HepG2 (cell line): ENCODE data around the gene CCT6A. TPM values are rescaled to one million over a fixed set of nuclear protein-coding genes. Genes with fewer than 3 reads are reported as not detected.

Experiments
- ATAC-seq: fragments of 200-7000 bp; cut with Tn5 transposase; 3 replicates; pipeline ENCODE4 v1.9.1; 2020; ENCODE audit warnings: mild to moderate bottlenecking, moderate library complexity
- BruUV-seq: library from RNA; stranded (reverse); fragments of 400-500 nt; replicated peaks from 2 replicates; lab custom pipeline; 2021; lab: Mats Ljungman, UMichigan
- CTCF ChIA-PET: fragments of 300-600 bp; formaldehyde crosslinking; extraction: SDS; loops from one replicate; lab custom pipeline; 2021; ENCODE audit warnings: low total read pairs, inconsistent platforms, low intra/inter-chr PET ratio; lab: Yijun Ruan, JAX
- POLR2A ChIA-PET: fragments of 350-600 bp; sonication (Branson Sonifier 250); formaldehyde crosslinking; loops from one replicate; lab custom pipeline; 2020; ENCODE audit warnings: antibody characterized with exemption, inconsistent platforms; lab: Yijun Ruan, JAX
- DNase-seq: peaks from one replicate; pipeline ENCODE4 v3.0.0-alpha.2; 2015; ENCODE audit warnings: low spot score
- FAIRE-seq: peaks from 3 replicates; lab custom pipeline; 2011; peaks lifted over from hg19 to GRCh38; lab: Jason Lieb, UNC
- H2AFZ ChIP-seq: one replicate; pipeline ENCODE4 v1.6.1; 2011; ENCODE audit warnings: low read length, inconsistent platforms
- H3K27ac ChIP-seq: fragments of 300-600 bp; 3 replicates; pipeline ENCODE4 v1.8.0; 2011; ENCODE audit warnings: mixed run types, mild to moderate bottlenecking, mixed read lengths, low read length, inconsistent platforms; ENCODE audit not compliant: insufficient read depth; ENCODE audit errors: extremely low read length
- H3K27me3 ChIP-seq, 2 experiments: fragments of 200-600 bp in 1 of 2; 2 replicates in 1 of 2; 3 replicates in 1 of 2; pipeline versions ENCODE4 v1.6.0 to v1.8.0; 2011; ENCODE audit warnings: low read length in 2 of 2, mild to moderate bottlenecking in 2 of 2, moderate library complexity in 2 of 2, inconsistent platforms in 1 of 2; ENCODE audit not compliant: insufficient read depth in 2 of 2, control insufficient read depth in 1 of 2
- H3K36me3 ChIP-seq, 2 experiments: fragments of 200-600 bp in 1 of 2; replicated peaks in 1 of 2; 2 replicates in 1 of 2; 3 replicates in 1 of 2; pipeline versions ENCODE4 v1.5.1 to v1.8.0; 2011; ENCODE audit warnings: low read length in 2 of 2, inconsistent platforms in 1 of 2; ENCODE audit not compliant: insufficient read depth in 2 of 2, control insufficient read depth in 1 of 2
- H3K4me1 ChIP-seq: 2 replicates; pipeline ENCODE4 v1.5.1; 2012; ENCODE audit warnings: low read length, inconsistent platforms; ENCODE audit not compliant: insufficient read depth
- H3K4me2 ChIP-seq: 2 replicates; pipeline ENCODE4 v1.6.0; 2011; ENCODE audit warnings: low read depth, low read length, inconsistent platforms
- H3K4me3 ChIP-seq, 3 experiments: fragments of 200-600 bp in 1 of 3; sonication (generic), shearing (Covaris generic) in 1 of 3; replicated peaks in 1 of 3; 2 replicates each; pipeline ENCODE4 v1.5.1; 2011 to 2016; ENCODE audit warnings: low read length in 3 of 3, inconsistent platforms in 2 of 3, low read depth in 2 of 3, mild to moderate bottlenecking in 2 of 3, control low read depth in 1 of 3, mixed read lengths in 1 of 3; ENCODE audit not compliant: insufficient read depth in 1 of 3
- H3K79me2 ChIP-seq: one replicate; pipeline ENCODE4 v1.6.1; 2011; ENCODE audit warnings: low read length, inconsistent platforms; ENCODE audit not compliant: insufficient read depth
- H3K9ac ChIP-seq: 2 replicates; pipeline ENCODE4 v1.6.0; 2011; ENCODE audit warnings: mild to moderate bottlenecking, low read depth, low read length, inconsistent platforms; ENCODE audit not compliant: insufficient read depth
- H3K9me3 ChIP-seq: 2 replicates; pipeline ENCODE4 v1.5.1; 2012; ENCODE audit warnings: mild to moderate bottlenecking, low read length
- H4K20me1 ChIP-seq: 2 replicates; pipeline ENCODE4 v1.6.0; 2011; ENCODE audit warnings: inconsistent platforms, mild to moderate bottlenecking, low read length, moderate library complexity; ENCODE audit not compliant: insufficient read depth
- MXD3 ChIP-seq: IDR thresholded peaks from 2 replicates; pipeline ENCODE4 v1.6.1; 2016; ENCODE audit warnings: mild to moderate bottlenecking, missing biosample characterization, missing genetic modification reagents
- NCOR1 ChIP-seq: fragments of 200-600 bp; sonication (generic); IDR thresholded peaks from 2 replicates; pipeline ENCODE4 v1.7.0; 2017; ENCODE audit warnings: antibody characterized with exemption, low read length, borderline replicate concordance
- NR1H2 ChIP-seq: sonication (generic); formaldehyde crosslinking; IDR thresholded peaks from 2 replicates; pipeline ENCODE4 v1.8.1; 2022; ENCODE audit warnings: low read depth, missing genetic modification reagents, borderline replicate concordance
- RERE ChIP-seq: IDR thresholded peaks from 2 replicates; pipeline ENCODE4 v1.6.1; 2016; ENCODE audit warnings: low read depth, missing genetic modification reagents, missing compliant biosample characterization
- SMAD9 ChIP-seq: sonication (generic); formaldehyde crosslinking; IDR thresholded peaks from 2 replicates; pipeline ENCODE4 v1.5.1; 2020; ENCODE audit warnings: mild to moderate bottlenecking, missing genetic modification reagents
- TBL1XR1 ChIP-seq: fragments of 150-350 bp; IDR thresholded peaks from 2 replicates; pipeline ENCODE4 v1.6.1; 2014; ENCODE audit warnings: borderline replicate concordance, low read length; ENCODE audit not compliant: partially characterized antibody
- ZNF18 ChIP-seq: sonication (generic); formaldehyde crosslinking; IDR thresholded peaks from 2 replicates; pipeline ENCODE4 v1.8.0; 2022; ENCODE audit warnings: mild to moderate bottlenecking, missing genetic modification reagents; ENCODE audit not compliant: insufficient replicate concordance
- ZNF383 ChIP-seq: sonication (generic); formaldehyde crosslinking; IDR thresholded peaks from 2 replicates; pipeline ENCODE4 v1.4.0; 2020; ENCODE audit warnings: missing genetic modification reagents, mild to moderate bottlenecking, borderline replicate concordance
- ZNF839 ChIP-seq: sonication (generic); formaldehyde crosslinking; IDR thresholded peaks from 2 replicates; pipeline ENCODE4 v1.4.0; 2020; ENCODE audit warnings: missing genetic modification reagents, mild to moderate bottlenecking, borderline replicate concordance
- WGBS: methylation state at CpG from one replicate; pipeline ENCODE4 v1.1.6; 2017; ENCODE audit warnings: low lambda C conversion rate; 5-methylcytosine and 5-hydroxymethylcytosine counted together
- in situ Hi-C: cut with HindIII; loops from 2 replicates; pipeline ENCODE4 v1.10.0; 2017; ENCODE audit warnings: low pct_unique_long_range_greater_than_20kb; ENCODE audit not compliant: extremely low pct_ligation_motif_present
- intact Hi-C: fragments of 100-400 bp; cut with micrococcal nuclease; formaldehyde crosslinking; loops from one replicate; pipeline ENCODE4 v1.10.0; 2022; ENCODE audit not compliant: unreplicated experiment
- polyA plus RNA-seq, 8 experiments: library from polyadenylated mRNA; depleted of rRNA in 3 of 8; stranded (reverse) in 7 of 8; unstranded in 1 of 8; fragments of >200 nt; fragmentation: Illumina TruSeq in 4 of 8; extraction: Trizol in 4 of 8; gene quantifications; 2 replicates each; pipeline versions ENCODE4 v1.2.1 to v1.2.3, GENCODE V29; 2011 to 2016; ENCODE audit warnings: low read depth in 4 of 8, missing spikeins in 1 of 8, mixed read lengths in 1 of 8; ENCODE audit not compliant: insufficient read depth in 1 of 8
- total RNA-seq, 5 experiments: library from RNA; depleted of rRNA; stranded (reverse); fragments of >200 nt; fragmentation: Illumina TruSeq; extraction: Trizol; gene quantifications; 2 replicates each; pipeline ENCODE4 v1.2.3, GENCODE V29; 2016; ENCODE audit warnings: low read depth in 1 of 5
- TF ChIP-seq, protein P1 (sequence below): sonication (generic); formaldehyde crosslinking; IDR thresholded peaks from 2 replicates; pipeline ENCODE4 v1.4.0; 2020; ENCODE audit warnings: mild to moderate bottlenecking, missing genetic modification reagents, borderline replicate concordance

CCT6A gene
- total and polyA plus RNA-seq, 2 of the 13 experiments (the other 11 are each of a cell fraction or from before 2014, with no cell fraction given), result 219 to 292 TPM

DNA sequence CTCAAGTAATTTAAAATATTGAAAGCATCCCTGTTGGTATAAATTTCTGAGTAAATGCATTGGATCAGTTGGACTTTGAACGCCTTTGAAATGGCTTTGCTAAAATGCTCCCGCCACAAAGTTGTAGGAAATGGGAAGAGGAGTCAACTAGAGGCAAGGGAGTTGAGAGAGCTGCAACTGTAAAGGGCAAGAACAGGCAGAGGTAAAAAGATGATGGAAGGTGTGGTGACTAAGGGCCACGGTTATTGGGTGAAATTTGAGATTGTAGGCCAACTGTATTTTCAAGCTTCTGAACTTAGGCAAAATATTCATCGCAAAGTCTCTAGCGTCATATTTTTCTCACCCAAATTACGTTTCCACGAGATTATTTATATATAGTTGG lies 11.9 kb downstream of the CCT6A start:
- H3K27me3 ChIP-seq, result no peaks in the 10 kb centered on the region
- H3K4me2 ChIP-seq, result peak overlapping the region; percentile 86
- WGBS, result 79% methylated on average over 7 of the region's 7 CpGs
- H3K9ac ChIP-seq, result peak overlapping the region; percentile 89; the same call in 1 of the 2 replicates
- H4K20me1 ChIP-seq, result peaks cover 4% of the 10 kb centered on the region; the same call in 1 of the 2 replicates
- H3K4me3 ChIP-seq, result peak overlapping the region in 2 of 3 experiments; percentile 15 to 91; a peak in 1 of 6 replicates
- no peak overlapping the region for H2AFZ ChIP-seq
- peak; percentile 54 for DNase-seq
- 0 out of 3 replicates have a peak, but pooled peaks have one; percentile 3 for ATAC-seq
- intact Hi-C loops (loop anchor here (2.0 kb wide), 1 partner anchor 35 kb away; no protein-coding TSS in a partner anchor), in situ Hi-C loops (no loop called here)
- POLR2A ChIA-PET, result interaction anchor here (2.0 to 6.7 kb wide), 8 partner anchors 10 to 98 kb away, joined by 8 to 144 read pairs (median 20); partner anchors contain the start of genes CCT6A, CHCHD2, NIPSNAP2 and PSPH
- H3K9me3 ChIP-seq, result no peaks in the 10 kb centered on the region
- no peak for FAIRE-seq
- peaks cover 5% of the 10 kb centered on the region for H3K79me2 ChIP-seq
- H3K27ac ChIP-seq, result peak overlapping the region; percentile 90
- H3K4me1 ChIP-seq, result peaks cover 69% of the 10 kb centered on the region
- CTCF ChIA-PET, result interaction anchor here (1.9 kb wide), 1 partner anchor 30 kb away, joined by 5 read pairs; no protein-coding TSS in a partner anchor
- peaks cover 1 to 32% of the 10 kb centered on the region in 2 experiments; a peak in 4 of 5 replicates for H3K36me3 ChIP-seq
- BruUV-seq, result TSS peak; percentile 71
- 0 out of 2 replicates have a peak, but pooled peaks have one; percentile 27 for TF ChIP-seq ZNF383
- TF ChIP-seq, protein P1, sequence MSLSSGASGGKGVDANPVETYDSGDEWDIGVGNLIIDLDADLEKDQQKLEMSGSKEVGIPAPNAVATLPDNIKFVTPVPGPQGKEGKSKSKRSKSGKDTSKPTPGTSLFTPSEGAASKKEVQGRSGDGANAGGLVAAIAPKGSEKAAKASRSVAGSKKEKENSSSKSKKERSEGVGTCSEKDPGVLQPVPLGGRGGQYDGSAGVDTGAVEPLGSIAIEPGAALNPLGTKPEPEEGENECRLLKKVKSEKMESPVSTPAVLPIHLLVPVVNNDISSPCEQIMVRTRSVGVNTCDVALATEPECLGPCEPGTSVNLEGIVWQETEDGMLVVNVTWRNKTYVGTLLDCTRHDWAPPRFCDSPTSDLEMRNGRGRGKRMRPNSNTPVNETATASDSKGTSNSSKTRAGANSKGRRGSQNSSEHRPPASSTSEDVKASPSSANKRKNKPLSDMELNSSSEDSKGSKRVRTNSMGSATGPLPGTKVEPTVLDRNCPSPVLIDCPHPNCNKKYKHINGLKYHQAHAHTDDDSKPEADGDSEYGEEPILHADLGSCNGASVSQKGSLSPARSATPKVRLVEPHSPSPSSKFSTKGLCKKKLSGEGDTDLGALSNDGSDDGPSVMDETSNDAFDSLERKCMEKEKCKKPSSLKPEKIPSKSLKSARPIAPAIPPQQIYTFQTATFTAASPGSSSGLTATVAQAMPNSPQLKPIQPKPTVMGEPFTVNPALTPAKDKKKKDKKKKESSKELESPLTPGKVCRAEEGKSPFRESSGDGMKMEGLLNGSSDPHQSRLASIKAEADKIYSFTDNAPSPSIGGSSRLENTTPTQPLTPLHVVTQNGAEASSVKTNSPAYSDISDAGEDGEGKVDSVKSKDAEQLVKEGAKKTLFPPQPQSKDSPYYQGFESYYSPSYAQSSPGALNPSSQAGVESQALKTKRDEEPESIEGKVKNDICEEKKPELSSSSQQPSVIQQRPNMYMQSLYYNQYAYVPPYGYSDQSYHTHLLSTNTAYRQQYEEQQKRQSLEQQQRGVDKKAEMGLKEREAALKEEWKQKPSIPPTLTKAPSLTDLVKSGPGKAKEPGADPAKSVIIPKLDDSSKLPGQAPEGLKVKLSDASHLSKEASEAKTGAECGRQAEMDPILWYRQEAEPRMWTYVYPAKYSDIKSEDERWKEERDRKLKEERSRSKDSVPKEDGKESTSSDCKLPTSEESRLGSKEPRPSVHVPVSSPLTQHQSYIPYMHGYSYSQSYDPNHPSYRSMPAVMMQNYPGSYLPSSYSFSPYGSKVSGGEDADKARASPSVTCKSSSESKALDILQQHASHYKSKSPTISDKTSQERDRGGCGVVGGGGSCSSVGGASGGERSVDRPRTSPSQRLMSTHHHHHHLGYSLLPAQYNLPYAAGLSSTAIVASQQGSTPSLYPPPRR (CRISPR knock-in tag), result no peak
- TF ChIP-seq NCOR1, result 0 out of 2 replicates have a peak, but pooled peaks have one; percentile 28
- no peak for TF ChIP-seq SMAD9
- TF ChIP-seq ZNF18, result peak; percentile 1
- no peak for TF ChIP-seq RERE (CRISPR knock-in tag)
- no peak for TF ChIP-seq MXD3 (CRISPR knock-in tag)
- TF ChIP-seq ZNF839 (CRISPR knock-in tag), result no peak
- TF ChIP-seq NR1H2 (CRISPR knock-in tag), result no peak
- TF ChIP-seq TBL1XR1, result no peak
